GM20000 (cell line): ENCODE data around the gene FADS1.

Experiments used
- DNase-seq: peaks from one replicate; pipeline ENCODE4 v3.0.0; 2012; ENCODE audit warnings: low spot score
- CTCF ChIP-seq: IDR thresholded peaks from 2 replicates; pipeline ENCODE4 v1.5.1; 2012; ENCODE audit warnings: mild to moderate bottlenecking, control low read depth; ENCODE audit errors: extremely low read depth, missing control alignments

The FADS1 gene

GRCh38 chr11:61797263-61797944 lies 19.4 kb downstream of the FADS1 start:
- DNase-seq = peak; percentile 69
- peak; percentile 73 for TF ChIP-seq CTCF

- no peak for DNase-seq
- TF ChIP-seq CTCF = no peak
Measured at GRCh38 chr11:61795876-61796526, 20.8 kb downstream of the FADS1 start.

GRCh38 chr11:61795459-61795858 lies 21.3 kb downstream of the FADS1 start:
- DNase-seq = no peak
- no peak for TF ChIP-seq CTCF

- no peak for DNase-seq
- no peak for TF ChIP-seq CTCF
Measured at GRCh38 chr11:61794579-61794978, 22.2 kb downstream of the FADS1 start.

GRCh38 chr11:61793829-61794204 lies 23.0 kb downstream of the FADS1 start:
- TF ChIP-seq CTCF = no peak

GRCh38 chr11:61793083-61793828 lies 23.5 kb downstream of the FADS1 start:
- no peak for DNase-seq
- TF ChIP-seq CTCF = no peak

More at GRCh38 chr11:61793829-61794204, 23.0 kb downstream of the FADS1 start:
- no peak for DNase-seq
